Measurements from ENCODE around the gene SDF2. TPM values are rescaled to one million over a fixed set of nuclear protein-coding genes. Genes with fewer than 3 reads are reported as not detected.

Gene SDF2
- total RNA-seq, 4 donors from 2014 or later: 26.7 to 45.3 (median 32.4) TPM

DNA sequence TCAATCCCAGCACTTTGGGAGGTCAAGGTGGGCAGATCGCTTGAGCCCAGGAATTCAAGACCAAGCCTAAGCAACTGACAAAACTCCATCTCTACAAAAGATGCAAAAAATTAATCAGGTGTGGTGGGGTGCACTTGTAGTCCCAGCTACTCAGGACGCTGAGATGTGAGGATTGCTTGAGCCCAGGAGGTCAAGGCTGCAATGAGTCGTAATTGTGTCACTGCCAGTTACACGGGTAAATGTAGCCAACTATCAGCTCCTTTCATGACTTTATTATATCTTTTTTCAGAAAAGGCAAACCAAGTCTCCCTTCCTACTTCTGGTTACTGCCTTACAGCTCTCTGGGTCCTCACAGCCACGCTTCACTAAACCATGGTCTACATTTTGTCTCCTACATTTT, 4.0 kb downstream of the SDF2 start:
- Histone ChIP-seq H3K36me3 (peaks cover 0 to 67% (median 11%) of the 10 kb centered on the region in 3 donors), H3K4me3 (no peak overlapping the region), H3K4me1 (peaks cover 0 to 19% (median 9%) of the 10 kb centered on the region in 4 donors), H3K27me3 (no peaks in the 10 kb centered on the region), H3K9me3 (no peaks in the 10 kb centered on the region), H3K27ac (no peak overlapping the region)
- no peak for DNase-seq (ENCODE audit: low spot score in 2 of 2)
- 81 to 90% methylated on average over 5 of the region's 5 CpGs for WGBS, 2 donors
- no peak for TF ChIP-seq EP300 (IDR thresholded peaks at IDR 0.05)
- TF ChIP-seq POLR2A (IDR thresholded peaks at IDR 0.05): no peak
- TF ChIP-seq, protein P1, sequence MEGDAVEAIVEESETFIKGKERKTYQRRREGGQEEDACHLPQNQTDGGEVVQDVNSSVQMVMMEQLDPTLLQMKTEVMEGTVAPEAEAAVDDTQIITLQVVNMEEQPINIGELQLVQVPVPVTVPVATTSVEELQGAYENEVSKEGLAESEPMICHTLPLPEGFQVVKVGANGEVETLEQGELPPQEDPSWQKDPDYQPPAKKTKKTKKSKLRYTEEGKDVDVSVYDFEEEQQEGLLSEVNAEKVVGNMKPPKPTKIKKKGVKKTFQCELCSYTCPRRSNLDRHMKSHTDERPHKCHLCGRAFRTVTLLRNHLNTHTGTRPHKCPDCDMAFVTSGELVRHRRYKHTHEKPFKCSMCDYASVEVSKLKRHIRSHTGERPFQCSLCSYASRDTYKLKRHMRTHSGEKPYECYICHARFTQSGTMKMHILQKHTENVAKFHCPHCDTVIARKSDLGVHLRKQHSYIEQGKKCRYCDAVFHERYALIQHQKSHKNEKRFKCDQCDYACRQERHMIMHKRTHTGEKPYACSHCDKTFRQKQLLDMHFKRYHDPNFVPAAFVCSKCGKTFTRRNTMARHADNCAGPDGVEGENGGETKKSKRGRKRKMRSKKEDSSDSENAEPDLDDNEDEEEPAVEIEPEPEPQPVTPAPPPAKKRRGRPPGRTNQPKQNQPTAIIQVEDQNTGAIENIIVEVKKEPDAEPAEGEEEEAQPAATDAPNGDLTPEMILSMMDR (IDR thresholded peaks at IDR 0.05): no peak

DNA sequence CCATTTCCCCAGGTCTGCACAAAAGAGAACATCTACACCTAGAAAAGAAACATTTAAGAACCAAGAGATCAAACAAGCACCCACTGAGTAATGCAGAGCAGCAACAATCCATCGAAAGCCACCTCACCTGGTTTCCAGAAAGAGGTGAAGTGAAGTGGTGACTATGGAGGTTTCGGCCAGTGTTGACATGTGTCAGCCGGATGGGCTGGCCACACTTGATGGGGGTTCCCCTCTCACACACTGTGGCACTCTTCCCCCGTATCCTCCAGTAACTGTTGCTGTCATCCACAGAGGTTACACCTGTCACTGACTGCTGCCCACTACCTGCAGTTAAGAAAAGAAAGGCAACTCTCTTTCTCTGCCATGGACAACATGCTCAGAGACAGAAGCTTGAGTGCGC, 6.5 kb downstream of the SDF2 start:
- DNase-seq (ENCODE audit: low spot score in 2 of 2): no peak
- 89 to 94% methylated on average over 5 of the region's 5 CpGs for WGBS, 2 donors
- TF ChIP-seq POLR2A (IDR thresholded peaks at IDR 0.05) (no peak), EP300 (IDR thresholded peaks at IDR 0.05) (no peak)
- TF ChIP-seq, protein P1 (IDR thresholded peaks at IDR 0.05): no peak
- H3K4me3 ChIP-seq: no peak overlapping the region
- H3K9me3 ChIP-seq: no peaks in the 10 kb centered on the region
- peaks cover 0 to 4% (median 0%) of the 10 kb centered on the region in 4 donors for H3K4me1 ChIP-seq
- H3K27me3 ChIP-seq: no peaks in the 10 kb centered on the region
- no peak overlapping the region for H3K27ac ChIP-seq
- H3K36me3 ChIP-seq: peaks cover 0 to 89% (median 17%) of the 10 kb centered on the region in 3 donors

DNA sequence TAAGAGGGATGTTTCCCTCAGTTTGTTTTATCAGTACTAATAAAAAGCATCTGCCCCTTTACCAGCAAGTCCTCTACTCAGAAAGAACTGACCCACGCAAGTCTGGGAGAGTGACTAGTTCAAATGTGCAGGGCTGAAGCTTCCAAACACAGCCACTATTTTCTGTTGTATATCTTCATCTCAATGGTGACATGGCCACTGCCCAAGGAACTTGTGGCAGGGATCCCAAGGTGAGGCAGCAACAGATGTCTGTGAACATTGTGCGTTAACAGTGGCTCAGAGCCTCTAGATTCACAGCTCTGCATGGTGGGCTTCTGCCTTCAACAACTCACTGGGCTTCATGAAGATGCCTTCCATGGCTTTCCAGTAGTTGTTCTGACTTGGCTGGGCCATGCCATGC, 13.0 kb downstream of the SDF2 start:
- TF ChIP-seq POLR2A (IDR thresholded peaks at IDR 0.05) (no peak), EP300 (IDR thresholded peaks at IDR 0.05) (no peak)
- TF ChIP-seq, protein P1 (IDR thresholded peaks at IDR 0.05): no peak
- Histone ChIP-seq H3K27ac (no peak overlapping the region), H3K36me3 (peaks cover 0 to 57% (median 7%) of the 10 kb centered on the region in 3 donors), H3K9me3 (no peaks in the 10 kb centered on the region), H3K4me1 (peaks cover 2 to 24% (median 17%) of the 10 kb centered on the region in 4 donors), H3K4me3 (no peak overlapping the region), H3K27me3 (no peaks in the 10 kb centered on the region)
- 93% methylated on average over 2 of the region's 2 CpGs for WGBS, 2 donors
- DNase-seq (ENCODE audit: low spot score in 2 of 2): no peak

DNA sequence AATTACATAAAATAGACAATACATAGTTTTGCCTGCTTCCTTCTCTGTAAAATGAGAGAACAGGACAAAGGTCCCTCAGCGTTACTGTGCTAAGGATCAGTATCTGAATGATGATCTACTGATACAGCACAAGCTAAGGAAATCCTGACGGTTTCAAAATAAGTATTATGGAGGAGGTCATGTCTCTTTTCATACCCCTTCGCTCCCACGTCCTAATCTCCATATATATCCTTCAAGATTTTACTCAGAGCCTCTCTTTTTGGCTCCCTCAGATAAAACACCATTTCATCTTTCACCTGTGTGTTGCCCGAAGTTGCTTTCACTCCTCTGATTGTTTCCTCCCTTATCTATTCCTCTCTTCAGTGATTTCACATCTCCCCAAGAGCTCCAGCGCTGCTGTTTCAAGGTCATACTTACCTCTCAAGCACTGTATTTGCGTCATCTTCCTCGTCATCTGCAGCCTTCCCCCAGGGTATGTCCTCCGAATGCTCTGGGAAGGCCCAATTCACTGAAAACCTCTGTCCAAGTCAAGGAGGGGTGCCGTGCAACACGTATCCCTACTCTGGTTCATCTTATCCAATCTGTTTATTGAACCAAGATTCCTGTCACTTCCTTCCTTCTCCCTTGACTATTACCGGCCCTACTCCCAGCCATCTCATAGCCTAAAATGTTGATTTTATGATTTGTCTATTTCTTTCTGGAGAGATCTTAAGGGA, 15.5 kb downstream of the SDF2 start:
- peak overlapping the region in 2 of 4 donors; percentile 11 to 91 for H3K4me3 ChIP-seq
- TF ChIP-seq, protein P1 (IDR thresholded peaks at IDR 0.05): no peak
- TF ChIP-seq POLR2A (IDR thresholded peaks at IDR 0.05): no peak
- TF ChIP-seq EP300 (IDR thresholded peaks at IDR 0.05): no peak
- peaks cover 0 to 52% (median 8%) of the 10 kb centered on the region in 3 donors for H3K36me3 ChIP-seq
- H3K9me3 ChIP-seq: no peaks in the 10 kb centered on the region
- peak in 1 of 2 donors; percentile 11 for DNase-seq (ENCODE audit: low spot score in 2 of 2)
- peak overlapping the region; percentile 92 to 96 (median 94) for H3K27ac ChIP-seq
- no peaks in the 10 kb centered on the region for H3K27me3 ChIP-seq
- 67% methylated on average over 12 of the region's 12 CpGs for WGBS, 2 donors
- H3K4me1 ChIP-seq: peaks cover 4 to 37% (median 24%) of the 10 kb centered on the region in 4 donors

DNA sequence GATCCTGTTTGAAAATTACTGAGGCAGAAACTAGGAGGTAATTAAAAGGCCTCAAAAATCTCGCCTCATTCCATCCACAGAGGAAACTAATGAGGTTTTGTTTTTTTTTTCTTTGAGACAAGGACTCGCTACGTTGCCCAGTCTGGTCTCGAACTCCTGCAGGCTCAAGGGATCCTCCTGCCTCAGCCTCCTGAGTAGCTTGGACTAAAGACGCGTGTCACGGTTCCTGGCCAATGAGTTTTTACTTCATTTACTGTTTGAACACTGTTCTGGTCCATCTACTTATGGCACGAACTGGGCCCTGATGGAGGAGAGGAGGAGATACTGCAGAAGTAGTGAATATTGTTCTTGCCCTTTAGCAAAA, 16.1 kb downstream of the SDF2 start:
- Histone ChIP-seq H3K27me3 (no peaks in the 10 kb centered on the region), H3K4me1 (peaks cover 4 to 37% (median 24%) of the 10 kb centered on the region in 4 donors), H3K9me3 (no peaks in the 10 kb centered on the region), H3K4me3 (peak overlapping the region; percentile 54 to 100 (median 91)), H3K27ac (peak overlapping the region; percentile 92 to 96 (median 94)), H3K36me3 (peaks cover 0 to 53% (median 10%) of the 10 kb centered on the region in 3 donors)
- TF ChIP-seq POLR2A (IDR thresholded peaks at IDR 0.05) (no peak), EP300 (IDR thresholded peaks at IDR 0.05) (no peak)
- TF ChIP-seq, protein P1 (IDR thresholded peaks at IDR 0.05): no peak
- DNase-seq (ENCODE audit: low spot score in 2 of 2): no peak
- WGBS, 2 donors: 20 to 26% methylated on average over 8 of the region's 8 CpGs
